ENCODE data around the gene PGBD1. TPM values are rescaled to one million over a fixed set of nuclear protein-coding genes. Genes with fewer than 3 reads are reported as not detected.

PGBD1 gene
- total RNA-seq, 4 donors from 2014 or later = 0.80 to 2.8 (median 1.5) TPM

- intact Hi-C loops (cut with DNase I; ENCODE audit: low total_unique reads) = no loop called here
- Histone ChIP-seq H3K27ac (no peak overlapping the region), H3K36me3 (no peaks in the 10 kb centered on the region), H3K4me3 (no peak overlapping the region), H3K9me3 (no peaks in the 10 kb centered on the region), H3K27me3 (no peaks in the 10 kb centered on the region), H3K4me1 (peaks cover 0 to 5% of the 10 kb centered on the region in 2 donors)
- no peak for DNase-seq
- TF ChIP-seq CTCF (IDR thresholded peaks at IDR 0.05 in 4 of 5, conservative IDR thresholded peaks at IDR 0.05 in 1 of 5) (no peak), POLR2A (IDR thresholded peaks at IDR 0.05) (no peak)
- in situ Hi-C loops (cut with MboI; ENCODE audit: low sequenced_read_pairs in 4 of 4) = no loop called here
- no peak for ATAC-seq
Measured at GRCh38 chr6:28345201-28345600, 63.8 kb downstream of the PGBD1 start.

- intact Hi-C loops (cut with DNase I; ENCODE audit: low total_unique reads) = no loop called here
- in situ Hi-C loops (cut with MboI; ENCODE audit: low sequenced_read_pairs in 4 of 4) = no loop called here
- Histone ChIP-seq H3K4me3 (no peak overlapping the region), H3K9me3 (no peaks in the 10 kb centered on the region), H3K27me3 (no peaks in the 10 kb centered on the region), H3K36me3 (no peaks in the 10 kb centered on the region), H3K4me1 (peaks cover 13 to 18% of the 10 kb centered on the region in 2 donors), H3K27ac (no peak overlapping the region)
- DNase-seq = no peak
- no peak for TF ChIP-seq CTCF (IDR thresholded peaks at IDR 0.05 in 4 of 5, conservative IDR thresholded peaks at IDR 0.05 in 1 of 5)
- TF ChIP-seq POLR2A (IDR thresholded peaks at IDR 0.05) = no peak
- no peak for ATAC-seq
Measured at GRCh38 chr6:28347119-28347518, 65.7 kb downstream of the PGBD1 start.

GRCh38 chr6:28349344-28349891 lies 68.0 kb downstream of the PGBD1 start:
- DNase-seq (no peak), ATAC-seq (peak in 1 of 2 donors; percentile 28)
- Histone ChIP-seq H3K36me3 (no peaks in the 10 kb centered on the region), H3K27ac (peak overlapping the region; percentile 75 to 83 (median 80)), H3K4me3 (peak overlapping the region; percentile 75 to 91 (median 84)), H3K27me3 (no peaks in the 10 kb centered on the region), H3K9me3 (no peaks in the 10 kb centered on the region), H3K4me1 (peaks cover 18 to 41% of the 10 kb centered on the region in 2 donors)
- in situ Hi-C loops (cut with MboI; ENCODE audit: low sequenced_read_pairs in 4 of 4) (no loop called here), intact Hi-C loops (cut with DNase I; ENCODE audit: low total_unique reads) (no loop called here)
- TF ChIP-seq CTCF (IDR thresholded peaks at IDR 0.05 in 4 of 5, conservative IDR thresholded peaks at IDR 0.05 in 1 of 5) (no peak), POLR2A (IDR thresholded peaks at IDR 0.05) (no peak)

DNA sequence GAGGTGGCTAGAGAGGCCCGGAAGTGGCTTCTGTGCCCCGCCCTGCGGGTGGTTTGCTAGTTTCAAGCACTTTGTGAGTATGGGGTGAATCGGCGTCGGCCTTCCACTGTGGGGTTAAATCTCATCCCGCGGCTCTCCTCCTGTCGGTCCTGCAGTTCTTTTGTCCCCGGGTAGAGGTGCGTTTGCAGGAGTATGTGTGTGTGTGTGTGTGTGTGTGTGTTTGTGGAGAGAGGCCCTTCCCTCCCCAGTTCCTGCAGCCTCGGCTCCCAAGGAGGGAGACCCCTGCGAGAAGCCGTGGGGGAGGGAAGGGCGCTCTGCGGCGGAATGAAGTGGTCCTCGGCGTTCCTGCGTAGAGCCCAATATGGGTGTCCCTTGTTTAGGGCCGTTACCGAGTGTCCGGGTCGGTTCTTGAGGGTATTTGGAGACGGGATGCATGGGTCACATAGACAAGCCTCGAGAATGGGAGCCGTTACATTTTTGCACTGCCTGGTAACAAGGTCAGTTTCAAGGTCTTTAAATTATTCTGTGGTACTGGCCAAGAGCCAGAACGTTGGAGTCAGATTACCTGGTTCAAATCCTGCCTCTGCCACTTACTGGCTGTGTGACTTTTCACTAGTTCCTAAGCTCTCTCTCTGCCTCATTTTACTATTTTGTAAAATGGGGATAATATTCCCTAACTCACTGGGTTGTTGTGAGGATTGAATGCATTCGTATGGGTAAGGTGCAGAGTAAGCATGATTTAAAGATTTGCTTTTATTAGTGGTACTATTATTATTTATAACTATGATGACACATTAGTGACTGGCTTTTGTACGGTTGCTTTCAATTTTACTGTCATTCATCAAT lies 68.7 kb downstream of the PGBD1 start, which contains the start of gene ZKSCAN3:
Gene ZKSCAN3, plus strand, starts transcription at position 56 of the 846 bp plus-strand sequence. CDS start 9,640 bp downstream, outside the sequence.
- H3K4me1 ChIP-seq = peaks cover 24 to 48% of the 10 kb centered on the region in 2 donors
- DNase-seq = peak; percentile 59 to 75
- in situ Hi-C loops (cut with MboI; ENCODE audit: low sequenced_read_pairs in 4 of 4) = loop anchor here (10.0 to 25.0 kb wide), 3 partner anchors 85 to 1188 kb away; partner anchors contain the start of gene ZSCAN26 (in 3 of the 4)
- H3K4me3 ChIP-seq = peak within 1 kb of the TSS; percentile 75 to 91 (median 84)
- peak within 1 kb of the TSS; percentile 75 to 83 (median 80) for H3K27ac ChIP-seq
- H3K27me3 ChIP-seq = no peaks in the 10 kb centered on the region
- no peak for TF ChIP-seq CTCF (IDR thresholded peaks at IDR 0.05 in 4 of 5, conservative IDR thresholded peaks at IDR 0.05 in 1 of 5)
- TF ChIP-seq POLR2A (IDR thresholded peaks at IDR 0.05) = peak in 1 of 2 donors; percentile 17
- H3K36me3 ChIP-seq = no peaks in the 10 kb centered on the region
- ATAC-seq = peak; percentile 91 to 92
- intact Hi-C loops (cut with DNase I; ENCODE audit: low total_unique reads) = loop anchor here (5.0 to 10.0 kb wide), 2 partner anchors 547 to 1215 kb away; a partner anchor contains a TSS
- no peaks in the 10 kb centered on the region for H3K9me3 ChIP-seq

All from gastrocnemius medialis (tissue), 4 donors.